OCI-LY1 (cell line): Measurements from ENCODE around the gene FGF11.
A peak's percentile ranks its signal among the peaks of the same experiment; 100 is the strongest.
"Not testable (repeated sequence)": the region's sequence is repeated elsewhere in the genome, so short reads cannot be mapped to it uniquely, and the experiment has no call there.

ENCODE experiments used
- H2AFZ ChIP-seq: fragments of 200-600 bp; sonication (generic), shearing (Covaris generic); 2 replicates; pipeline ENCODE4 v1.6.0; 2014; ENCODE audit warnings: antibody characterized with exemption, mild to moderate bottlenecking, low read length
- H3F3A ChIP-seq: fragments of 200-600 bp; sonication (generic), shearing (Covaris generic); 2 replicates; pipeline ENCODE4 v1.6.0; 2014; ENCODE audit warnings: mild to moderate bottlenecking, antibody characterized with exemption, low read length, moderate library complexity; ENCODE audit not compliant: insufficient read depth
- H3K27ac ChIP-seq: fragments of 200-600 bp; sonication (generic); 2 replicates; pipeline ENCODE4 v1.5.1; 2014; ENCODE audit warnings: low read length, mixed run types, mild to moderate bottlenecking, low read depth; ENCODE audit not compliant: poor library complexity, severe bottlenecking
- H3K27me3 ChIP-seq: fragments of 200-600 bp; sonication (generic); 2 replicates; pipeline ENCODE4 v1.6.0; 2014; ENCODE audit warnings: antibody characterized with exemption, mild to moderate bottlenecking, low read length, moderate library complexity; ENCODE audit not compliant: insufficient read depth
- H3K36me3 ChIP-seq: fragments of 200-600 bp; sonication (generic); 2 replicates; pipeline ENCODE4 v1.6.1; 2014; ENCODE audit warnings: mild to moderate bottlenecking, antibody characterized with exemption, low read length, moderate library complexity, mixed read lengths; ENCODE audit not compliant: insufficient read depth
- H3K4me1 ChIP-seq: fragments of 200-600 bp; sonication (generic); 2 replicates; pipeline ENCODE4 v1.5.1; 2014; ENCODE audit warnings: mild to moderate bottlenecking, low read length, moderate library complexity; ENCODE audit not compliant: insufficient read depth, severe bottlenecking
- H3K4me2 ChIP-seq: fragments of 200-600 bp; sonication (generic), shearing (Covaris generic); 2 replicates; pipeline ENCODE4 v1.6.1; 2014; ENCODE audit warnings: low read length
- H3K4me3 ChIP-seq: fragments of 200-600 bp; sonication (generic); 2 replicates; pipeline ENCODE4 v1.5.1; 2014; ENCODE audit warnings: low read length, low read depth, mild to moderate bottlenecking, mixed read lengths; ENCODE audit not compliant: poor library complexity, severe bottlenecking
- H3K79me2 ChIP-seq: fragments of 200-600 bp; shearing (Covaris generic); 2 replicates; pipeline ENCODE4 v1.6.1; 2016; ENCODE audit warnings: mixed run types, low read length, mixed read lengths; ENCODE audit not compliant: insufficient read depth
- H3K9ac ChIP-seq: fragments of 200-600 bp; sonication (generic), shearing (Covaris generic); 2 replicates; pipeline ENCODE4 v1.6.1; 2014; ENCODE audit warnings: mild to moderate bottlenecking, low read length, mixed read lengths
- H3K9me2 ChIP-seq: fragments of 200-600 bp; sonication (generic), shearing (Covaris generic); 2 replicates; pipeline ENCODE4 v1.6.1; 2014; ENCODE audit warnings: low read depth, mild to moderate bottlenecking, low read length, mixed read lengths
- H3K9me3 ChIP-seq: fragments of 200-600 bp; shearing (Covaris generic); 2 replicates; pipeline ENCODE4 v1.6.1; 2014; ENCODE audit warnings: low read length, mixed read lengths
- H4K20me1 ChIP-seq: fragments of 200-600 bp; sonication (generic), shearing (Covaris generic); 2 replicates; pipeline ENCODE4 v1.6.0; 2016; ENCODE audit warnings: mild to moderate bottlenecking, low read length; ENCODE audit not compliant: insufficient read depth
- EZH2 ChIP-seq: fragments of 200-600 bp; sonication (generic), shearing (Covaris generic); IDR thresholded peaks from 2 replicates; pipeline ENCODE4 v1.8.0; 2017; ENCODE audit warnings: borderline replicate concordance, mixed run types, mild to moderate bottlenecking, antibody characterized with exemption, low read length, moderate library complexity, mixed read lengths
- TF ChIP-seq, protein P1 (sequence below): fragments of 200-600 bp; sonication (generic), shearing (Covaris generic); IDR thresholded peaks from 2 replicates; pipeline ENCODE4 v1.5.1; 2017; ENCODE audit warnings: mild to moderate bottlenecking, antibody characterized with exemption, low read length, moderate library complexity, mixed read lengths

The FGF11 gene

DNA sequence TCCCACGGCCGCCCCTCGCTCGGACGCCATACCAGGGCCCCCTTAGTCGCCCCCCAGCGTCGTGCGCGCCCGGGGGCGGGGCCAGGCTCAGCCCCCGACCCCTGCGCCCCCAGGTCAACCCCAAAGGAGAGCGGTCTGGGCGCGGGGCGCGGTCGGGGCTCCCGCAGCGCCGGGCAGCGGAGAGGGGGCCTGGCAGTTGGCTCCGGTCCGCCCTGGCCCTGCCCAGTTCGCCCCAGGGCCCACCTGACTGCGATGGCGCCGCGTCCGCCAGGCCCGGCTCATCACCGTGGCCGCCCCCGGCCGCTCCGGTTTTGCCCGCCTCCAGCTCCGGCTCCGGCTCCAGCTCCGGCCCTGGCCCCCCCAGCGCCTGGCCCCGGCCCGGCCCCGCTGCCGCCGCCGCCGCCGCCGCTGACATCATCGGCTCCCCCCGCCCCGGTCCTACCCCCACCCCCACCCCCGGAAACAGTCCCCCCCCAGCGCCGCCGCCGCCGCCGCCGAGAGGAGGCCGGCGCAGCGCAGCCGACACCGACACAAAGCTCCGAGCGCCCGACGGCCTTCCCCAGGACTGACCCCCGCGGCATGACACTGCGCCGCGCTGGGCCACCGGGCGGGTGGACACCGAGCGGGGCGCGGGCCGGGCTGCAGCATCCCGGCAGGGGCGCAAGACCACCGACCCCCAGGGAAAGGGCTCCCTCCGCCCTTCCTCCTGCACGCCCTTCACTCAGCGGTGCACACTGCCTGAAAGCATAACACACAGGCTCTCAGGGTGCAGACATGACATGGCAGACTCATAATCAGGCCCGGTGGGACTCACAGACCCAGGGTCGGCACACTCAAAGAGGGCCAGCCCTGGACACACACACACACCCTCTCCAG lies 40.1 kb downstream of the FGF11 start, which contains the start of gene ZBTB4:
Gene ZBTB4 (minus strand): TSS at position 419 of the 876 bp plus-strand sequence. CDS start 12,830 bp downstream, outside the sequence.
- no peak for TF ChIP-seq EZH2
- TF ChIP-seq, protein P1, sequence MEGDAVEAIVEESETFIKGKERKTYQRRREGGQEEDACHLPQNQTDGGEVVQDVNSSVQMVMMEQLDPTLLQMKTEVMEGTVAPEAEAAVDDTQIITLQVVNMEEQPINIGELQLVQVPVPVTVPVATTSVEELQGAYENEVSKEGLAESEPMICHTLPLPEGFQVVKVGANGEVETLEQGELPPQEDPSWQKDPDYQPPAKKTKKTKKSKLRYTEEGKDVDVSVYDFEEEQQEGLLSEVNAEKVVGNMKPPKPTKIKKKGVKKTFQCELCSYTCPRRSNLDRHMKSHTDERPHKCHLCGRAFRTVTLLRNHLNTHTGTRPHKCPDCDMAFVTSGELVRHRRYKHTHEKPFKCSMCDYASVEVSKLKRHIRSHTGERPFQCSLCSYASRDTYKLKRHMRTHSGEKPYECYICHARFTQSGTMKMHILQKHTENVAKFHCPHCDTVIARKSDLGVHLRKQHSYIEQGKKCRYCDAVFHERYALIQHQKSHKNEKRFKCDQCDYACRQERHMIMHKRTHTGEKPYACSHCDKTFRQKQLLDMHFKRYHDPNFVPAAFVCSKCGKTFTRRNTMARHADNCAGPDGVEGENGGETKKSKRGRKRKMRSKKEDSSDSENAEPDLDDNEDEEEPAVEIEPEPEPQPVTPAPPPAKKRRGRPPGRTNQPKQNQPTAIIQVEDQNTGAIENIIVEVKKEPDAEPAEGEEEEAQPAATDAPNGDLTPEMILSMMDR: no peak
- Histone ChIP-seq H3K79me2 (peaks cover 12% of the 10 kb centered on the region), H3K27me3 (no peaks in the 10 kb centered on the region), H3F3A (no peaks in the 10 kb centered on the region), H4K20me1 (no peaks in the 10 kb centered on the region), H3K9me3 (no peaks in the 10 kb centered on the region), H3K4me2 (peak within 1 kb of the TSS; percentile 98), H3K27ac (peak within 1 kb of the TSS; percentile 88), H3K9me2 (no peaks in the 10 kb centered on the region), H3K4me1 (peaks cover 54% of the 10 kb centered on the region), H3K4me3 (peak within 1 kb of the TSS; percentile 76), H3K9ac (peak within 1 kb of the TSS; percentile 96), H2AFZ (no peak within 1 kb of the TSS), H3K36me3 (no peaks in the 10 kb centered on the region)

DNA sequence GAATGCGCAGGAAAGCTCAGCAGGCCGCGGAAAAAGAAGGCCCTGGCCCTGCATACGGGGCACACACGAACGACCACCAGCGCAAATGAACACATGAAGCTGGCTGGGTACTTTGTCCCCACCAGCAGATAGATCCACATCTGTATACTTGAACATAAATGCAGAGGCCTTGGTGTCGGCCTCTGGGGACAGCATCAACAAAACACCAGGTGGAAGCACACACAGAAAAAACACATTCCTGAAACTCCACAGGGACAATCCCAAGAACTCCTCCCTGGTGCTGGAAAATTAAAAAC lies 40.7 kb downstream of the FGF11 start:
- H2AFZ ChIP-seq: no peak overlapping the region
- H3K79me2 ChIP-seq: peaks cover 14% of the 10 kb centered on the region

DNA sequence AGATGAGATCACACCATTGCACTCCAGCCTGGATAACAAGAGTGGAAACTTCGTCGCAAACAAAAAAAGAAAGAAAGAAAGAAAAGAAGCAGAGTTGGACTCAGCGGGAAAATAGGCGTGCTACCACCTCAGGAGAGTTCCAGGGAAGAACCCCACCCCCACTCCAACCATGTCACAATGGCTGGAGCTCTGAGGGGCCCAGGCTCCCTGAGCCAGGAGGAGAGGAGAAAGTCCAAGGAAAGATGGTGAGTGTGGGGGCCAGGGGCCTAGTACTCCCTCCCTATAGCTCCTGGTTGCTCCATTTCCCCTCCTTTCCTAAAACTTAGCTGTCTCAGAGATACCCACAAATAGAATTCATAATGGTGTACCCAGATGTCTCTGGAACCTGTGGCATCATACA lies 42.0 kb downstream of the FGF11 start, which contains the start of gene SLC35G6:
Gene SLC35G6 (plus strand): TSS at position 172 of the 400 bp plus-strand sequence. CDS start 71 bp downstream, at position 243.
- Histone ChIP-seq H3K4me2 (peak within 1 kb of the TSS; percentile 98), H3K27ac (peak within 1 kb of the TSS; percentile 98), H3K4me3 (peak within 1 kb of the TSS; percentile 76), H3K79me2 (peaks cover 19% of the 10 kb centered on the region), H3K9ac (peak within 1 kb of the TSS; percentile 96; the same call in 1 of the 2 replicates), H3K4me1 (peaks cover 55% of the 10 kb centered on the region)
- H4K20me1 ChIP-seq, H3K27me3 ChIP-seq, H2AFZ ChIP-seq, H3K9me3 ChIP-seq, H3F3A ChIP-seq, H3K9me2 ChIP-seq, H3K36me3 ChIP-seq: not testable (repeated sequence)

More for the DNA sequence above, 40.7 kb downstream of the FGF11 start:
- peak overlapping the region; percentile 96 for H3K9ac ChIP-seq
- H3K4me3 ChIP-seq: peak overlapping the region; percentile 76
- no peaks in the 10 kb centered on the region for H3K9me2 ChIP-seq
- no peaks in the 10 kb centered on the region for H3K27me3 ChIP-seq
- H3K9me3 ChIP-seq: no peaks in the 10 kb centered on the region
- peaks cover 54% of the 10 kb centered on the region for H3K4me1 ChIP-seq
- peak overlapping the region; percentile 98 for H3K4me2 ChIP-seq
- H3F3A ChIP-seq: no peaks in the 10 kb centered on the region
- peak overlapping the region; percentile 88 for H3K27ac ChIP-seq
- TF ChIP-seq EZH2: no peak
- TF ChIP-seq, protein P1: no peak
- no peaks in the 10 kb centered on the region for H3K36me3 ChIP-seq
- no peaks in the 10 kb centered on the region for H4K20me1 ChIP-seq

DNA sequence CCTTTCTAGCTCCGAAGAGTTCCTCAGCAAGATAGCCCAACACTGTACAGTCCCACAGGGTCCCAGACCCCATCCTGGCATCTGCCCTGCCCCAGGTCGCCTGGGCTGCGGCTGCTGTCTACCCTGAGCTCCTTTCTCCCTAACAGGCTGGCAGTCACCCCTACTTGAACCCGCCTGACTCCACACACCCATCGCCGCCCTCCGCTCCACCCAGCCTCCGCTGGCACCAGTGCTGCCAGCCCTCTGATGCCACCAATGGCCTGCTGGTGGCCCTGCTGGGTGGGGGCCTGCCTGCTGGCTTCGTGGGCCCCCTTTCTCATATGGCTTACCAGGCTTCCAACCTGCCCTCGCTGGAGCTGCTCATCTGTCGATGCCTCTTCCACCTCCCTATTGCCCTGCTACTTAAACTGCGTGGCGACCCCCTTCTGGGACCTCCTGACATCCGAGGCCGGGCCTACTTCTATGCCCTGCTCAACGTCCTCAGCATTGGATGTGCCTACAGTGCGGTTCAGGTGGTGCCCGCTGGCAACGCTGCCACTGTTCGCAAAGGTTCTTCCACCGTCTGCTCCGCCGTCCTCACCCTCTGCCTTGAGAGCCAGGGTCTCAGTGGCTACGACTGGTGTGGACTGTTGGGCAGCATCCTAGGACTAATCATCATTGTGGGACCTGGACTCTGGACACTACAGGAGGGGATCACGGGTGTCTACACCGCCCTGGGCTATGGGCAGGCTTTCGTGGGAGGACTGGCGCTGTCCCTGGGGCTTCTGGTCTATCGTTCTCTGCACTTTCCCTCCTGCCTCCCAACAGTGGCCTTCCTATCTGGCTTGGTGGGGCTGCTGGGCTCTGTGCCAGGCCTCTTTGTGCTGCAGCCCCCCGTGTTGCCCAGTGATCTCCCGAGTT lies 42.8 kb downstream of the FGF11 start:
- H3K4me2 ChIP-seq: not testable (repeated sequence)
- peaks cover 23% of the 10 kb centered on the region for H3K79me2 ChIP-seq
- peak overlapping the region; percentile 98 for H3K27ac ChIP-seq

DNA sequence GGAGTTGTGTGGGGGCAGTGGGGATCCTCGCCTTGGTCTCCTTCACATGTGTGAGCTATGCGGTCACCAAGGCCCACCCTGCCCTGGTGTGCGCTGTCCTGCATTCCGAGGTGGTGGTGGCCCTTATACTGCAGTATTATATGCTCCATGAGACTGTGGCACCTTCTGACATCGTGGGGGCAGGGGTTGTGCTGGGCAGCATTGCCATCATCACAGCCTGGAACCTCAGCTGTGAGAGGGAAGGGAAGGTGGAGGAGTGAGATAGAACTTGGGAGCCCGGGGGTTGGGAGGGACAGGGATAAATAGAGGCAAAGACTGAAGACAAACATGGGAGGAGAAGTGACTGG lies 43.4 kb downstream of the FGF11 start:
- not testable (repeated sequence) for H3K9me3 ChIP-seq, H3K27me3 ChIP-seq, H3K9me2 ChIP-seq, H2AFZ ChIP-seq, H4K20me1 ChIP-seq, H3F3A ChIP-seq, H3K36me3 ChIP-seq
- Histone ChIP-seq H3K27ac (peak overlapping the region; percentile 98), H3K79me2 (peaks cover 29% of the 10 kb centered on the region), H3K4me3 (peak overlapping the region; percentile 93), H3K9ac (peak overlapping the region; percentile 100), H3K4me2 (peak overlapping the region; percentile 99), H3K4me1 (peaks cover 55% of the 10 kb centered on the region)

More for the DNA sequence above, 42.8 kb downstream of the FGF11 start:
- H3K9ac ChIP-seq, H3K27me3 ChIP-seq, H3F3A ChIP-seq, H3K9me2 ChIP-seq, H3K36me3 ChIP-seq, H2AFZ ChIP-seq, H3K9me3 ChIP-seq, H3K4me3 ChIP-seq, H4K20me1 ChIP-seq: not testable (repeated sequence)
- H3K4me1 ChIP-seq: peaks cover 55% of the 10 kb centered on the region
